Panc1 (cell line): ENCODE measurements around the gene KLF15.

ENCODE experiments used
- CTCF ChIP-seq: fragments of 450-650 bp; IDR thresholded peaks from 2 replicates; pipeline ENCODE4 v1.5.1; 2017; ENCODE audit warnings: mild to moderate bottlenecking
- POLR2AphosphoS5 ChIP-seq: IDR thresholded peaks from 2 replicates; pipeline ENCODE4 v1.6.1; 2012; ENCODE audit warnings: mild to moderate bottlenecking, low read depth, low read length, moderate library complexity
- REST ChIP-seq, 2 experiments: IDR thresholded peaks; 2 replicates each; pipeline ENCODE4 v1.6.1; 2011 to 2012; ENCODE audit warnings: low read depth in 2 of 2, control low read depth in 1 of 2, low read length in 1 of 2, mild to moderate bottlenecking in 1 of 2, moderate library complexity in 1 of 2; ENCODE audit not compliant: insufficient read depth in 1 of 2
- SIN3A ChIP-seq: IDR thresholded peaks from 2 replicates; pipeline ENCODE4 v1.6.1; 2012; ENCODE audit warnings: low read depth, mild to moderate bottlenecking, low read length, moderate library complexity, borderline replicate concordance; ENCODE audit not compliant: insufficient read depth
- TCF7L2 ChIP-seq: IDR thresholded peaks from 2 replicates; pipeline ENCODE4 v1.6.1; 2011; ENCODE audit warnings: mild to moderate bottlenecking, low read depth, low read length, inconsistent platforms

DNA sequence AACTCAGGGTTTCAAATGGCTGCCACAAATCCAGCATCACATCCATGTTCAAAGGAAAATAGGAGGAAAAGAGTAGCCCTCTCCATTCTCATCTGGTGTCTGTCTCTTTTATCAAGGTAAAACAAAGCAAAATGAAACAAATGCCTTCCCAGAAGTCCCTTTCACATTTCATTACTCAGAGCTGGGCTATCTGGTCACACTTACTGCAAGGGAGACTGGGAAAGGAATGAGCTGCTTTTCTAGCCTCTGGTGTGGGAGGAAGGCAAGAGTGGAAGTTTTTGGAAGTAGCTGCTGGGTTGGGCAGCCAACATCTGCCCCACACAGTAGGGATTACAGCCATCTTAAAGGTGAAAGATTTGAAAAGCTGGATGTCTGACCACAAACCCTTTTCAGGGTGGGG, 51.8 kb downstream of the KLF15 start:
- TF ChIP-seq CTCF, result no peak
- TF ChIP-seq TCF7L2, result no peak
- TF ChIP-seq SIN3A, result no peak
- TF ChIP-seq REST (IDR thresholded peaks at IDR 0.05; ENCODE audit: insufficient read depth in 1 of 2, low read depth in 2 of 2, low read length in 1 of 2), result no peak
- TF ChIP-seq POLR2AphosphoS5, result no peak
